ENCODE measurements around the gene AKAP7. TPM values are rescaled to one million over a fixed set of nuclear protein-coding genes. Genes with fewer than 3 reads are reported as not detected.
"Not testable (repeated sequence)": the region's sequence is repeated elsewhere in the genome, so short reads cannot be mapped to it uniquely, and the experiment has no call there.

The AKAP7 gene
- total and polyA plus RNA-seq, 2 donors (not counting 1 experiment from before 2014, with no cell fraction given) = 6.3 to 10.8 TPM

DNA sequence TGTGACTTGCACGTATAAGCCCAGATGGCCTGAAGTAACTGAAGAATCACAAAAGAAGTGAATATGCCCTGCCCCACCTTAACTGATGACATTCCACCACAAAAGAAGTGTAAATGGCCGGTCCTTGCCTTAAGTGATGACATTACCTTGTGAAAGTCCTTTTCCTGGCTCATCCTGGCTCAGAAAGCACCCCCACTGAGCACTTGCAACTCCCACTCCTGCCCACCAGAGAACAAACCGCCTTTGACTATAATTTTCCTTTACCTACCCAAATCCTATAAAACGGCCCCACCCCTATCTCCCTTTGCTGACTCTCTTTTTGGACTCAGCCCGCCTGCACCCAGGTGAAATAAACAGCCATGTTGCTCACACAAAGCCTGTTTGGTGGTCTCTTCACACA is 193.5 kb downstream of the AKAP7 start:
- H3K4me2 ChIP-seq (replicated peaks; ENCODE audit: low read depth, low read length, poor library complexity, severe bottlenecking); H3K9me3 ChIP-seq (ENCODE audit: control extremely low read depth in 1 of 3, control insufficient read depth in 2 of 3, insufficient read depth in 1 of 3, low read length in 2 of 3); H2AFZ ChIP-seq (ENCODE audit: insufficient read depth, low read depth, low read length, poor library complexity, severe bottlenecking); H3K79me2 ChIP-seq (ENCODE audit: control insufficient read depth, insufficient read depth, low read length); POLR2A ChIA-PET; H3K27ac ChIP-seq (ENCODE audit: low read length in 2 of 2); DNase-seq; H3K4me3 Mint-ChIP-seq; H3K27ac Mint-ChIP-seq; H3K36me3 ChIP-seq (replicated peaks in 1 of 2; ENCODE audit: control extremely low read depth in 1 of 2, control insufficient read depth in 1 of 2, extremely low read depth in 1 of 2, insufficient read depth in 2 of 2, low read length in 1 of 2); H3K27me3 ChIP-seq (replicated peaks in 1 of 4; ENCODE audit: control extremely low read depth in 1 of 4, control insufficient read depth in 3 of 4, insufficient read depth in 4 of 4, low read length in 3 of 4); H3K4me3 ChIP-seq (ENCODE audit: control extremely low read depth in 1 of 5, extremely low read depth in 1 of 5, insufficient read depth in 1 of 5, low read depth in 2 of 5, low read length in 4 of 5); intact Hi-C loops (cut with micrococcal nuclease); H3K9me3 Mint-ChIP-seq (ENCODE audit: insufficient read depth); H3K9ac ChIP-seq (ENCODE audit: low read length); H3K4me1 ChIP-seq (ENCODE audit: control insufficient read depth in 2 of 2, insufficient read depth in 2 of 2, low read length in 2 of 2); CTCF ChIA-PET; H3K4me1 Mint-ChIP-seq; H4K20me1 ChIP-seq (ENCODE audit: control insufficient read depth, insufficient read depth, low read length, poor library complexity, severe bottlenecking); ATAC-seq (ENCODE audit: low read depth): not testable (repeated sequence)
- peaks cover 10% of the 10 kb centered on the region for H3K27me3 Mint-ChIP-seq
- no CpG with 5 or more reads among the region's 5 CpGs for WGBS (ENCODE audit: insufficient coverage)

DNA sequence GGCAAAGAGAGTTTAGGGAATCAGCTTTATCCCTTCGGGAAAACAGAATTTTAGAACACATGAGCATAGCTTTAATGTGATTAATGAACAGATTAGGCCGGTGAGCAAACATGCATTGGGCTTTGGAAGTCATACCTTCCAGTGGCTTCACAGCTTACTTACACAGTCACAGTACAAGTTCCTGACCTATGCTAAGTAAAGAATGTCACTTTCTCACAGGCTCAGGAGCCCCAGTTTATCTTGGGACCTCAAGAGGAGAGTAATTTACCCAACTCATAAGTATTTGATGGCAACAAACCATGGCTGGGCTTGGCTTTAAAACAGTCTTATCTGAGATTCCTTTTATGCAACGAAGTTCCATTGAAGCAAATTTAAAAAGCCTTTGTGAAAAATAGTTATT is 195.9 kb downstream of the AKAP7 start:
- no peak overlapping the region for H3K9ac ChIP-seq (ENCODE audit: low read length)
- WGBS (ENCODE audit: insufficient coverage) = no CpG with 5 or more reads among the region's 3 CpGs
- H3K4me3 Mint-ChIP-seq = no peak overlapping the region
- H3K4me1 ChIP-seq (ENCODE audit: control insufficient read depth in 2 of 2, insufficient read depth in 2 of 2, low read length in 2 of 2) = no peaks in the 10 kb centered on the region
- no peak overlapping the region for H3K4me2 ChIP-seq (replicated peaks; ENCODE audit: low read depth, low read length, poor library complexity, severe bottlenecking)
- DNase-seq = no peak
- H3K36me3 ChIP-seq (replicated peaks in 1 of 2; ENCODE audit: control extremely low read depth in 1 of 2, control insufficient read depth in 1 of 2, extremely low read depth in 1 of 2, insufficient read depth in 2 of 2, low read length in 1 of 2) = no peaks in the 10 kb centered on the region
- no peak overlapping the region for H3K27ac ChIP-seq (ENCODE audit: low read length in 2 of 2)
- no peaks in the 10 kb centered on the region for H3K9me3 ChIP-seq (ENCODE audit: control extremely low read depth in 1 of 3, control insufficient read depth in 2 of 3, insufficient read depth in 1 of 3, low read length in 2 of 3)
- H3K27me3 Mint-ChIP-seq = no peaks in the 10 kb centered on the region
- no peak overlapping the region for H3K4me3 ChIP-seq (ENCODE audit: control extremely low read depth in 1 of 5, extremely low read depth in 1 of 5, insufficient read depth in 1 of 5, low read depth in 2 of 5, low read length in 4 of 5)
- no peak for ATAC-seq (ENCODE audit: low read depth)
- H4K20me1 ChIP-seq (ENCODE audit: control insufficient read depth, insufficient read depth, low read length, poor library complexity, severe bottlenecking) = no peaks in the 10 kb centered on the region
- no peaks in the 10 kb centered on the region for H3K9me3 Mint-ChIP-seq (ENCODE audit: insufficient read depth)
- POLR2A ChIA-PET = no interaction called here
- no peak overlapping the region for H3K27ac Mint-ChIP-seq
- no peaks in the 10 kb centered on the region for H3K79me2 ChIP-seq (ENCODE audit: control insufficient read depth, insufficient read depth, low read length)
- H2AFZ ChIP-seq (ENCODE audit: insufficient read depth, low read depth, low read length, poor library complexity, severe bottlenecking) = no peak overlapping the region
- intact Hi-C loops (cut with micrococcal nuclease) = no loop called here
- TF ChIP-seq EZH2 (IDR thresholded peaks at IDR 0.05; ENCODE audit: borderline replicate concordance, insufficient read depth, low read depth, low read length, poor library complexity, severe bottlenecking) = no peak
- TF ChIP-seq, protein P1, sequence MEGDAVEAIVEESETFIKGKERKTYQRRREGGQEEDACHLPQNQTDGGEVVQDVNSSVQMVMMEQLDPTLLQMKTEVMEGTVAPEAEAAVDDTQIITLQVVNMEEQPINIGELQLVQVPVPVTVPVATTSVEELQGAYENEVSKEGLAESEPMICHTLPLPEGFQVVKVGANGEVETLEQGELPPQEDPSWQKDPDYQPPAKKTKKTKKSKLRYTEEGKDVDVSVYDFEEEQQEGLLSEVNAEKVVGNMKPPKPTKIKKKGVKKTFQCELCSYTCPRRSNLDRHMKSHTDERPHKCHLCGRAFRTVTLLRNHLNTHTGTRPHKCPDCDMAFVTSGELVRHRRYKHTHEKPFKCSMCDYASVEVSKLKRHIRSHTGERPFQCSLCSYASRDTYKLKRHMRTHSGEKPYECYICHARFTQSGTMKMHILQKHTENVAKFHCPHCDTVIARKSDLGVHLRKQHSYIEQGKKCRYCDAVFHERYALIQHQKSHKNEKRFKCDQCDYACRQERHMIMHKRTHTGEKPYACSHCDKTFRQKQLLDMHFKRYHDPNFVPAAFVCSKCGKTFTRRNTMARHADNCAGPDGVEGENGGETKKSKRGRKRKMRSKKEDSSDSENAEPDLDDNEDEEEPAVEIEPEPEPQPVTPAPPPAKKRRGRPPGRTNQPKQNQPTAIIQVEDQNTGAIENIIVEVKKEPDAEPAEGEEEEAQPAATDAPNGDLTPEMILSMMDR (IDR thresholded peaks at IDR 0.05) = no peak
- CTCF ChIA-PET = interaction anchor here (0.6 to 1.3 kb wide), 2 partner anchors 14 to 19 kb away, joined by 3 read pairs; no protein-coding TSS in a partner anchor
- H3K4me1 Mint-ChIP-seq = no peaks in the 10 kb centered on the region
- H3K27me3 ChIP-seq (replicated peaks in 1 of 4; ENCODE audit: control extremely low read depth in 1 of 4, control insufficient read depth in 3 of 4, insufficient read depth in 4 of 4, low read length in 3 of 4) = no peaks in the 10 kb centered on the region

All from B cell (primary cell).